ENCODE measurements around the gene CD300LF. TPM values are rescaled to one million over a fixed set of nuclear protein-coding genes. Genes with fewer than 3 reads are reported as not detected.

CD300LF gene
- total and polyA plus RNA-seq, 8 donors: 0.19 to 4.7 (median 0.29) TPM

GRCh38 chr17:74713171-74713755 lies 540 bp upstream of the CD300LF start:
- H3K4me3 ChIP-seq: no peak overlapping the region
- no peaks in the 10 kb centered on the region for H3K36me3 ChIP-seq
- no peak for TF ChIP-seq CTCF (IDR thresholded peaks at IDR 0.05)
- DNase-seq: no peak
- WGBS, 2 donors: 73 to 83% methylated on average over 12 of the region's 12 CpGs
- H3K4me1 ChIP-seq: no peaks in the 10 kb centered on the region
- no peak for FAIRE-seq
- H3K27me3 ChIP-seq: no peaks in the 10 kb centered on the region
- no peaks in the 10 kb centered on the region for H3K9me3 ChIP-seq
- ATAC-seq: peak in 2 of 4 donors; percentile 17 to 42
- no peak overlapping the region for H3K27ac ChIP-seq
- intact Hi-C loops (cut with DNase I): no loop called here

GRCh38 chr17:74712301-74712700 lies 422 bp downstream of the CD300LF start:
- 52 to 53% methylated on average over 7 of the region's 7 CpGs for WGBS, 2 donors
- no peaks in the 10 kb centered on the region for H3K4me1 ChIP-seq
- H3K4me3 ChIP-seq: peak overlapping the region in 1 of 4 donors; percentile 6
- H3K27ac ChIP-seq: no peak overlapping the region
- intact Hi-C loops (cut with DNase I): no loop called here
- ATAC-seq (peak in 2 of 4 donors; percentile 26 to 38), DNase-seq (no peak), FAIRE-seq (no peak)
- H3K36me3 ChIP-seq: no peaks in the 10 kb centered on the region
- no peaks in the 10 kb centered on the region for H3K27me3 ChIP-seq
- H3K9me3 ChIP-seq: no peaks in the 10 kb centered on the region
- no peak for TF ChIP-seq CTCF (IDR thresholded peaks at IDR 0.05)

GRCh38 chr17:74711058-74711824 lies 1.5 kb downstream of the CD300LF start:
- no peak for FAIRE-seq
- Histone ChIP-seq H3K36me3 (no peaks in the 10 kb centered on the region), H3K27me3 (no peaks in the 10 kb centered on the region), H3K9me3 (no peaks in the 10 kb centered on the region), H3K4me1 (no peaks in the 10 kb centered on the region), H3K27ac (no peak overlapping the region), H3K4me3 (no peak overlapping the region)
- WGBS, 2 donors: 35 to 50% methylated on average over 12 of the region's 12 CpGs
- TF ChIP-seq CTCF (IDR thresholded peaks at IDR 0.05): no peak
- intact Hi-C loops (cut with DNase I): no loop called here
- no peak for ATAC-seq
- no peak for DNase-seq

- Histone ChIP-seq H3K27me3 (no peaks in the 10 kb centered on the region), H3K4me3 (no peak overlapping the region), H3K36me3 (no peaks in the 10 kb centered on the region), H3K4me1 (no peaks in the 10 kb centered on the region), H3K27ac (no peak overlapping the region), H3K9me3 (no peaks in the 10 kb centered on the region)
- intact Hi-C loops (cut with DNase I): no loop called here
- no peak for ATAC-seq
- DNase-seq: no peak
- 79 to 85% methylated on average over 8 of the region's 8 CpGs for WGBS, 2 donors
- TF ChIP-seq CTCF (IDR thresholded peaks at IDR 0.05): no peak
- FAIRE-seq: no peak
These were observed 8.2 kb downstream of the CD300LF start for GRCh38 chr17:74704544-74704943.

GRCh38 chr17:74703311-74703710 lies 9.4 kb downstream of the CD300LF start:
- Histone ChIP-seq H3K4me3 (no peak overlapping the region), H3K9me3 (no peaks in the 10 kb centered on the region), H3K27ac (no peak overlapping the region), H3K4me1 (no peaks in the 10 kb centered on the region), H3K36me3 (no peaks in the 10 kb centered on the region), H3K27me3 (no peaks in the 10 kb centered on the region)
- DNase-seq (no peak), FAIRE-seq (no peak), ATAC-seq (no peak)
- 40 to 63% methylated on average over 2 of the region's 2 CpGs for WGBS, 2 donors
- intact Hi-C loops (cut with DNase I): no loop called here
- TF ChIP-seq CTCF (IDR thresholded peaks at IDR 0.05): no peak
